HCT116 (cell line): ENCODE data around the gene PDE4D. TPM values are rescaled to one million over a fixed set of nuclear protein-coding genes. Genes with fewer than 3 reads are reported as not detected.

Source experiments
- ATAC-seq: fragments of 200-7000 bp; cut with Tn5 transposase; 2 replicates; pipeline ENCODE4 v1.9.1; 2020; ENCODE audit warnings: mild to moderate bottlenecking, moderate library complexity
- BruUV-seq: library from RNA; stranded (reverse); fragments of 400-500 nt; replicated peaks from 2 replicates; lab custom pipeline; 2021; lab: Mats Ljungman, UMichigan
- CTCF ChIA-PET: fragments of 300-600 bp; sonication (Branson Sonifier 250); formaldehyde crosslinking; loops from one replicate; lab custom pipeline; 2021; ENCODE audit warnings: antibody characterized with exemption; lab: Charles Lee
- POLR2A ChIA-PET: fragments of 300-600, 350-600 bp; sonication (Branson Sonifier 250); formaldehyde crosslinking; loops from one replicate; lab custom pipeline; 2021; ENCODE audit warnings: antibody characterized with exemption; lab: Charles Lee
- RAD21 ChIA-PET, 2 experiments: fragments of 300-600 bp; sonication (Branson Sonifier 250); formaldehyde crosslinking; loops; one replicate each; lab custom pipeline; 2023; ENCODE audit warnings: low total read pairs in 2 of 2; ENCODE audit not compliant: uncharacterized antibody in 2 of 2, unreplicated experiment in 2 of 2, low non-redundant PET in 1 of 2; lab: Charles Lee
- DNase-seq: peaks from one replicate; pipeline ENCODE4 v3.0.0-alpha.2; 2010; ENCODE audit warnings: low read depth, low spot score
- H2AFZ ChIP-seq: fragments of 200-600 bp; shearing (Covaris generic), sonication (generic); 2 replicates; pipeline ENCODE4 v1.6.1; 2017; ENCODE audit warnings: low read depth, mixed run types, mixed read lengths, antibody characterized with exemption, low read length; ENCODE audit not compliant: poor library complexity, severe bottlenecking
- H3K27ac ChIP-seq: 2 replicates; pipeline ENCODE4 v1.5.1; 2012; ENCODE audit warnings: low read depth, low read length
- H3K27me3 ChIP-seq: fragments of 200-600 bp; sonication (generic); 2 replicates; pipeline ENCODE4 v1.6.1; 2016; ENCODE audit warnings: mixed run types, low read length, mixed read lengths; ENCODE audit not compliant: insufficient read depth
- H3K36me3 ChIP-seq, 2 experiments: fragments of 200-500 bp in 1 of 2; fragments of 200-600 bp in 1 of 2; sonication (Bioruptor generic) in 1 of 2; sonication (generic) in 1 of 2; 2 replicates each; pipeline versions ENCODE4 v1.5.1 to v1.6.1; 2014 to 2016; ENCODE audit warnings: low read length in 2 of 2, inconsistent platforms in 1 of 2, mixed read lengths in 1 of 2, mixed run types in 1 of 2; ENCODE audit not compliant: insufficient read depth in 2 of 2, control insufficient read depth in 1 of 2
- H3K4me1 ChIP-seq, 2 experiments: fragments of 200-600 bp in 1 of 2; sonication (generic) in 1 of 2; 2 replicates each; pipeline versions ENCODE4 v1.5.1 to v1.6.1; 2012 to 2017; ENCODE audit warnings: low read length in 2 of 2, inconsistent platforms in 1 of 2, mild to moderate bottlenecking in 1 of 2, mixed read lengths in 1 of 2, mixed run types in 1 of 2, moderate library complexity in 1 of 2; ENCODE audit not compliant: insufficient read depth in 2 of 2, control insufficient read depth in 1 of 2
- H3K4me2 ChIP-seq: fragments of 200-600 bp; sonication (generic); 2 replicates; pipeline ENCODE4 v1.6.1; 2017; ENCODE audit warnings: mixed run types, low read length, mixed read lengths
- H3K4me3 ChIP-seq, 2 experiments: fragments of 200-600 bp in 1 of 2; sonication (generic) in 1 of 2; replicated peaks in 1 of 2; 2 replicates each; pipeline ENCODE4 v1.5.1; 2011 to 2016; ENCODE audit warnings: low read length in 2 of 2, control low read depth in 1 of 2, low read depth in 1 of 2, mild to moderate bottlenecking in 1 of 2, mixed read lengths in 1 of 2, mixed run types in 1 of 2
- H3K79me2 ChIP-seq: fragments of 200-600 bp; sonication (generic); 2 replicates; pipeline ENCODE4 v1.6.1; 2017; ENCODE audit warnings: mild to moderate bottlenecking, mixed run types, low read length, moderate library complexity, mixed read lengths; ENCODE audit not compliant: insufficient read depth
- H3K9ac ChIP-seq: fragments of 200-600 bp; sonication (generic); 2 replicates; pipeline ENCODE4 v1.6.1; 2016; ENCODE audit warnings: low read length, mixed read lengths
- H3K9me2 ChIP-seq: fragments of 200-600 bp; sonication (generic), shearing (Covaris generic); 2 replicates; pipeline ENCODE4 v1.6.1; 2017; ENCODE audit warnings: mixed run types, mild to moderate bottlenecking, moderate library complexity; ENCODE audit not compliant: insufficient read depth
- H3K9me3 ChIP-seq, 2 experiments: fragments of 200-500 bp in 1 of 2; fragments of 200-600 bp in 1 of 2; sonication (Bioruptor generic) in 1 of 2; sonication (generic) in 1 of 2; 2 replicates each; pipeline ENCODE4 v1.6.1; 2014 to 2017; ENCODE audit warnings: low read length in 2 of 2, mixed read lengths in 2 of 2, inconsistent platforms in 1 of 2, low read depth in 1 of 2, mild to moderate bottlenecking in 1 of 2, mixed run types in 1 of 2, moderate library complexity in 1 of 2; ENCODE audit not compliant: control insufficient read depth in 1 of 2, insufficient read depth in 1 of 2
- H4K20me1 ChIP-seq: fragments of 200-600 bp; sonication (generic), shearing (Covaris generic); 2 replicates; pipeline ENCODE4 v1.6.1; 2017; ENCODE audit warnings: mixed run types, mild to moderate bottlenecking, moderate library complexity; ENCODE audit not compliant: insufficient read depth
- CEBPB ChIP-seq: IDR thresholded peaks from 2 replicates; pipeline ENCODE4 v1.6.1; 2012; ENCODE audit warnings: low read depth
- EGR1 ChIP-seq: IDR thresholded peaks from 2 replicates; pipeline ENCODE4 v1.6.1; 2012; ENCODE audit warnings: low read depth
- ELF1 ChIP-seq: IDR thresholded peaks from 2 replicates; pipeline ENCODE4 v1.6.1; 2012; ENCODE audit warnings: low read depth, borderline replicate concordance
- EZH2 ChIP-seq: fragments of 200-600 bp; sonication (generic); IDR thresholded peaks from 2 replicates; pipeline ENCODE4 v1.6.1; 2017; ENCODE audit warnings: antibody characterized with exemption, mixed run types
- MAX ChIP-seq: IDR thresholded peaks from 2 replicates; pipeline ENCODE4 v1.6.1; 2012
- POLR2AphosphoS5 ChIP-seq: IDR thresholded peaks from 2 replicates; pipeline ENCODE4 v1.6.1; 2011; ENCODE audit warnings: mild to moderate bottlenecking, low read depth, low read length, moderate library complexity
- REST ChIP-seq: IDR thresholded peaks from 2 replicates; pipeline ENCODE4 v1.6.1; 2012; ENCODE audit warnings: low read depth
- ZNF274 ChIP-seq: fragments of 200-500 bp; sonication (Bioruptor generic); IDR thresholded peaks from 2 replicates; pipeline ENCODE4 v1.6.1; 2014; ENCODE audit warnings: mild to moderate bottlenecking, low read depth, low read length, inconsistent platforms
- intact Hi-C: fragments of 100-400 bp; cut with micrococcal nuclease; formaldehyde crosslinking; loops from 2 replicates; pipeline ENCODE4 v1.10.0; 2022
- total RNA-seq: library from RNA; stranded (reverse); gene quantifications from one replicate; pipeline ENCODE4 v1.2.1, GENCODE V29; 2021; ENCODE audit not compliant: unreplicated experiment

Gene PDE4D
- total RNA-seq, 1 experiment from 2014 or later = 1.1 TPM

DNA sequence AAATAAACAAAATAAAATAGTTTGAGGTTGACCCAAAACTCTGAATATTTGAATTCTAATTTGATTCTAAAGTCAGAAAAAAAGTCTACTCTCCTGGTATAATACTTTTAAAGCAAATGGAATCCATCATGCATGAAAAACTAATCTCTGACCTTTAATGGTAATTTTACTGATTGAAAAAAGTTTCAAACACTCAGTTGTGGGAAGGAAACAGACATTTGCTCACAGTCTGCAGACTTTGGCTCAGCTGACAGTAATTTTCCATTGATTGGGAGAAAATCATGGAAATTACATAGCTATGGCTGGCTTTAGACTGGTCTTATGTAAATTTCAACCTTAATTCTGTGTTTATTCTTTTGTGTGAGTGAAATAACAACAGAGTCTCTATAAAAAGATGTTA lies 574.3 kb downstream of the PDE4D start:
- H3K27me3 ChIP-seq = peaks cover 7% of the 10 kb centered on the region; the same call in 1 of the 2 replicates
- H3K4me2 ChIP-seq = no peak overlapping the region
- ATAC-seq (no peak), DNase-seq (no peak)
- no peaks in the 10 kb centered on the region for H4K20me1 ChIP-seq
- no TSS peak for BruUV-seq
- no peaks in the 10 kb centered on the region for H3K79me2 ChIP-seq
- no peak overlapping the region for H3K27ac ChIP-seq
- no peak overlapping the region for H2AFZ ChIP-seq
- H3K4me3 ChIP-seq = no peak overlapping the region
- no peak overlapping the region for H3K9ac ChIP-seq
- TF ChIP-seq EGR1 (no peak), CEBPB (no peak), MAX (no peak), REST (no peak), EZH2 (no peak), ZNF274 (no peak), POLR2AphosphoS5 (no peak), ELF1 (no peak)
- TF ChIP-seq, all 23 proteins: peak for 0
- Histone ChIP-seq H3K36me3 (no peaks in the 10 kb centered on the region), H3K4me1 (no peaks in the 10 kb centered on the region), H3K9me3 (no peaks in the 10 kb centered on the region), H3K9me2 (no peaks in the 10 kb centered on the region)
- CTCF ChIA-PET = no interaction called here
- RAD21 ChIA-PET = no interaction called here
- POLR2A ChIA-PET = no interaction called here
- intact Hi-C loops = no loop called here
